Activated T-cell treated with anti-CD3 and anti-CD28 coated beads, Interleukin-2, amount 50 U/mL, for 1 hour (primary cell): ENCODE measurements around the gene CLCN5.

Experiments used
- DNase-seq: peaks from one replicate; pipeline ENCODE4 v3.0.0-alpha.2; 2020

CLCN5 gene

GRCh38 chrX:50098241-50098640, 175.8 kb downstream of the CLCN5 start:
- DNase-seq: no peak

- DNase-seq: no peak
Measured at GRCh38 chrX:50098749-50099148, 176.4 kb downstream of the CLCN5 start.

GRCh38 chrX:50099331-50099730, 176.9 kb downstream of the CLCN5 start:
- DNase-seq: no peak

GRCh38 chrX:50100188-50100587, 177.8 kb downstream of the CLCN5 start:
- no peak for DNase-seq

GRCh38 chrX:50103176-50103575, 180.8 kb downstream of the CLCN5 start:
- no peak for DNase-seq

GRCh38 chrX:50103866-50104566, 181.6 kb downstream of the CLCN5 start:
- DNase-seq: no peak

- no peak for DNase-seq
Measured at GRCh38 chrX:50106051-50106675, 183.8 kb downstream of the CLCN5 start.

- DNase-seq: no peak
Measured at GRCh38 chrX:50107470-50107869, 185.1 kb downstream of the CLCN5 start.

- no peak for DNase-seq
Measured at GRCh38 chrX:50108264-50108663, 185.9 kb downstream of the CLCN5 start.

GRCh38 chrX:50111742-50112141, 189.3 kb downstream of the CLCN5 start:
- DNase-seq: no peak

- no peak for DNase-seq
Measured at GRCh38 chrX:50114113-50114512, 191.7 kb downstream of the CLCN5 start.

GRCh38 chrX:50115973-50116372, 193.6 kb downstream of the CLCN5 start:
- no peak for DNase-seq

GRCh38 chrX:50117476-50117875, 195.1 kb downstream of the CLCN5 start:
- no peak for DNase-seq

- no peak for DNase-seq
Measured at GRCh38 chrX:50125480-50125879, 203.1 kb downstream of the CLCN5 start.

- no peak for DNase-seq
Measured at GRCh38 chrX:50147972-50148371, 225.6 kb downstream of the CLCN5 start.
